Ascending aorta (tissue), 2 donors: ENCODE results near the gene FKBP2. TPM values are rescaled to one million over a fixed set of nuclear protein-coding genes. Genes with fewer than 3 reads are reported as not detected.
A peak's percentile ranks its signal among the peaks of the same experiment; 100 is the strongest.

Experiments
- DNase-seq, 2 donors: peaks; one replicate each; pipeline ENCODE4 v3.0.0-alpha.2; 2019; ENCODE audit warnings: low spot score in 2 of 2
- H3K27ac ChIP-seq, 2 donors: fragments of 200-600 bp; sonication (generic); one replicate each; pipeline ENCODE4 v1.5.1; 2016 to 2017; ENCODE audit warnings: mild to moderate bottlenecking in 1 of 2
- H3K27me3 ChIP-seq: fragments of 200-600 bp; sonication (generic); one replicate; pipeline ENCODE4 v1.5.1; 2017
- H3K36me3 ChIP-seq, 2 donors: fragments of 200-600 bp; sonication (generic); one replicate each; pipeline ENCODE4 v1.5.1; 2016
- H3K4me1 ChIP-seq, 2 donors: fragments of 200-600 bp; sonication (generic); one replicate each; pipeline ENCODE4 v1.5.1; 2016 to 2017; ENCODE audit warnings: mild to moderate bottlenecking in 1 of 2
- H3K4me3 ChIP-seq, 2 donors: fragments of 200-600 bp; sonication (generic); one replicate each; pipeline ENCODE4 v1.5.1; 2016 to 2017; ENCODE audit warnings: mild to moderate bottlenecking in 1 of 2
- H3K9me3 ChIP-seq, 2 donors: fragments of 200-600 bp; sonication (generic); one replicate each; pipeline ENCODE4 v1.5.1; 2016
- intact Hi-C: fragments of 100-400 bp; cut with DNase I; formaldehyde crosslinking; loops from one replicate; pipeline ENCODE4 v1.15.1; 2023
- total RNA-seq: library from RNA; depleted of rRNA; stranded (reverse); fragments of >200 nt; gene quantifications from one replicate; pipeline ENCODE4 v1.1.0, GENCODE V29; 2016
- TF ChIP-seq, protein P1 (sequence below), 3 experiments: fragments of 200-600 bp in 2 of 3; fragments of 450-650 bp in 1 of 3; sonication (generic) in 2 of 3; IDR thresholded peaks; one replicate each; pipeline ENCODE4 v1.5.1; 2016 to 2019; ENCODE audit warnings: antibody characterized with exemption in 3 of 3, mild to moderate bottlenecking in 1 of 3, moderate library complexity in 1 of 3

Gene FKBP2
- total RNA-seq, 1 donor from 2014 or later, result 17.7 TPM

DNA sequence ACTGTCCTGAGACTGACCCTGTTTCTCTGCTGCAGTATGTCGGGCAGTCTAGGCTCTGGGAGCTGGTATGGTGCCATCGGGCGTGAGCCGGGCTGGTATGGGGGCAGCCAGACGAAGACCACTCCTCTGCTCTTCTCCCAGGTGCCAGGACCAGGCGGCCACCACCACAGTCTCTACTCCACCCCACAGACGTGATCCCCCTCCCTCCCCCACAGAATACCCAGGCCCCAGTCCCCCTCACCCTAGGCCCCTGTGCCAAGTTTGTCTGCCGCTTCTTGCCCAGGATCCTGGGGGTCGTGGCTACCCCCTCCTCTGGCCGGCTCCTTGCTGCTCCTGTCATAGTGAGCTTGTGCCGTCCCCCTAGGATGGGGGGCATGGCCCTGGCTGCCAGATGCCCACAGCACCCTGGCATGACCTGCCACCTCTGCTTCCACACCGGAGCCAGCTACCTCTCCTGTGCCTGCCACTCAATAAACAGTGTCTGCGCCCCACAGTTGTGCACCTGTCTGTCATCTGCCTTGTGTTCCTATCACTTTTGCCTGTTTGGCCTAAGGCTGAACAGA, 48.2 kb downstream of the FKBP2 start:
- TF ChIP-seq, protein P1, sequence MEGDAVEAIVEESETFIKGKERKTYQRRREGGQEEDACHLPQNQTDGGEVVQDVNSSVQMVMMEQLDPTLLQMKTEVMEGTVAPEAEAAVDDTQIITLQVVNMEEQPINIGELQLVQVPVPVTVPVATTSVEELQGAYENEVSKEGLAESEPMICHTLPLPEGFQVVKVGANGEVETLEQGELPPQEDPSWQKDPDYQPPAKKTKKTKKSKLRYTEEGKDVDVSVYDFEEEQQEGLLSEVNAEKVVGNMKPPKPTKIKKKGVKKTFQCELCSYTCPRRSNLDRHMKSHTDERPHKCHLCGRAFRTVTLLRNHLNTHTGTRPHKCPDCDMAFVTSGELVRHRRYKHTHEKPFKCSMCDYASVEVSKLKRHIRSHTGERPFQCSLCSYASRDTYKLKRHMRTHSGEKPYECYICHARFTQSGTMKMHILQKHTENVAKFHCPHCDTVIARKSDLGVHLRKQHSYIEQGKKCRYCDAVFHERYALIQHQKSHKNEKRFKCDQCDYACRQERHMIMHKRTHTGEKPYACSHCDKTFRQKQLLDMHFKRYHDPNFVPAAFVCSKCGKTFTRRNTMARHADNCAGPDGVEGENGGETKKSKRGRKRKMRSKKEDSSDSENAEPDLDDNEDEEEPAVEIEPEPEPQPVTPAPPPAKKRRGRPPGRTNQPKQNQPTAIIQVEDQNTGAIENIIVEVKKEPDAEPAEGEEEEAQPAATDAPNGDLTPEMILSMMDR (IDR thresholded peaks at IDR 0.05), result no peak
- Histone ChIP-seq H3K27ac (no peak overlapping the region), H3K4me1 (peaks cover 10 to 17% of the 10 kb centered on the region in 2 donors), H3K4me3 (no peak overlapping the region), H3K36me3 (no peaks in the 10 kb centered on the region), H3K9me3 (no peaks in the 10 kb centered on the region), H3K27me3 (peaks cover 13% of the 10 kb centered on the region)
- intact Hi-C loops, result no loop called here
- DNase-seq, result no peak

DNA sequence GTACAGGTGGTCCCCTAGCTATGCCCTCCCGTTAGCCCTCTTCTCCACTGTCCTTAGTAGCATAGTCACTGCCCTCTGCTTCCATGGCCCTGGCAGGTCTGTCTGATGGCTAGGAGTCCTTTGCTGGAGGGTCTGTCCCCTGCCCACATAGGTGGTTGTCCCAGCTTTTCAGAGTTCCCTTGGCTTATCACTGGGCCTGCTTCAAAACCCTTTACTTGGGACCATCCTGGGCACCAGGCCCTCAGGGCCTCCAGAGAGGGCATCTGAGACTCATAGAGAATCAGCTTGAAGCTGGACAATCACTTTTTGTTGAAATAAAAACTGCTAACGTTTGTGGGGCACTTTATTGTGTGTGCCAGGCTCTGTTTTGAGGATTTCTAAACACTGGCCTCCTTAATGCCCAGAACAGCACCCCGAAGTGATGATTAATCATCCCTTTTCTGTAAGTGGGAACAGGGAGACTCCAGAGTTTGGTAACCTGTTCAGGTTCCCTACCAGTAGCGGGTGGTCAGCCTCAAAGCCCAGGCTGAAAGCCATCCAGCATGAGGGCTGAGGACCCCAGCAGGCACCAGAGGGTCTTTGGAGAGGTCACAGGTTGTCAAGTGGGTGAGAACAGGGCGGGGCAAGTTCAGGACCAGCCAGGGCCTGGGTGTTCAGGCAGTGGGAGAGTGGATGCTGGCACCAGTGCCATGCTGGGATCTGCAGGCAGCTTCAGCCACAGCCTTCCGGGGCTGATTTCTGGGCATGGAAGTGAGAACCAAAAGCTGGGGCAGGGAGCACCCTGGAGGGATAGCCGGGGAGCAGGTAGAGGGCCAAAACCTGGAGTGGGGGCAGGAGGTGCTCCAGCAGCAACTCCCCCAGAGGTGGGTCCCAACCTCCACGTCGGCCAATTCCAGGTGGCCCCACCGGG, 49.7 kb downstream of the FKBP2 start:
- TF ChIP-seq, protein P1 (IDR thresholded peaks at IDR 0.05), result no peak
- Histone ChIP-seq H3K36me3 (no peaks in the 10 kb centered on the region), H3K27me3 (peaks cover 13% of the 10 kb centered on the region), H3K9me3 (no peaks in the 10 kb centered on the region), H3K4me1 (peaks cover 10 to 16% of the 10 kb centered on the region in 2 donors), H3K27ac (no peak overlapping the region), H3K4me3 (no peak overlapping the region)
- intact Hi-C loops, result no loop called here
- DNase-seq, result no peak

DNA sequence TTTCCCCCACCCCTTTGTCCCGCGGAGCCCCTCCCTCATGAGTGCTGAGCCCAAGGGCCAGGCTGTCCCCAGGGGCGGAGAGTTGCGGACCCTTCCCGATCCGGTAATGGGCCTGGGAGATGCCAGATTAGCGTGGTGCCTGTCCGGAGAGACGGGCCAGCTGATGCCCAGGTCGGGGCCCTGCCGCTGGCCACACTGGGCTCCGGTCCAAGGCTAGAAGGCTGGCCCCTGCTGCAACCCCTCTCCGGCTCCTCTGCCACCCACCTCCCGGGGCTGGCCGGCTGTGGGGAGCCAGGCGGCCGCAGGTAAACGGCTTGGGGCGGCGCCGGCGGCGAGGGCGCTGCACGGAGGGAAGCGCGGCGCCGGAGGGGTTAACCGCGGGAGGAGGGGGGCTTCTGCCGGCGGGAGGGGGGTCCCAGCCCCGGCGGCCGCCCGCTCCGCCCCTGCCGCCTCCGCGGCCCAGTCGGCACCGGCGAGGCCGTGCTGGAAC, 50.4 kb downstream of the FKBP2 start, which contains the start of gene KCNK4:
KCNK4 (plus strand) TSS at position 41 of the 490 bp plus-strand sequence. CDS start 1,717 bp downstream, outside the sequence.
- no peak within 1 kb of the TSS for H3K27ac ChIP-seq
- peak within 1 kb of the TSS; percentile 47 to 61 for H3K4me3 ChIP-seq
- no peaks in the 10 kb centered on the region for H3K9me3 ChIP-seq
- peaks cover 13% of the 10 kb centered on the region for H3K27me3 ChIP-seq
- peaks cover 7 to 11% of the 10 kb centered on the region in 2 donors for H3K4me1 ChIP-seq
- TF ChIP-seq, protein P1 (IDR thresholded peaks at IDR 0.05), result no peak
- no peak for DNase-seq
- intact Hi-C loops, result no loop called here
- no peaks in the 10 kb centered on the region for H3K36me3 ChIP-seq

DNA sequence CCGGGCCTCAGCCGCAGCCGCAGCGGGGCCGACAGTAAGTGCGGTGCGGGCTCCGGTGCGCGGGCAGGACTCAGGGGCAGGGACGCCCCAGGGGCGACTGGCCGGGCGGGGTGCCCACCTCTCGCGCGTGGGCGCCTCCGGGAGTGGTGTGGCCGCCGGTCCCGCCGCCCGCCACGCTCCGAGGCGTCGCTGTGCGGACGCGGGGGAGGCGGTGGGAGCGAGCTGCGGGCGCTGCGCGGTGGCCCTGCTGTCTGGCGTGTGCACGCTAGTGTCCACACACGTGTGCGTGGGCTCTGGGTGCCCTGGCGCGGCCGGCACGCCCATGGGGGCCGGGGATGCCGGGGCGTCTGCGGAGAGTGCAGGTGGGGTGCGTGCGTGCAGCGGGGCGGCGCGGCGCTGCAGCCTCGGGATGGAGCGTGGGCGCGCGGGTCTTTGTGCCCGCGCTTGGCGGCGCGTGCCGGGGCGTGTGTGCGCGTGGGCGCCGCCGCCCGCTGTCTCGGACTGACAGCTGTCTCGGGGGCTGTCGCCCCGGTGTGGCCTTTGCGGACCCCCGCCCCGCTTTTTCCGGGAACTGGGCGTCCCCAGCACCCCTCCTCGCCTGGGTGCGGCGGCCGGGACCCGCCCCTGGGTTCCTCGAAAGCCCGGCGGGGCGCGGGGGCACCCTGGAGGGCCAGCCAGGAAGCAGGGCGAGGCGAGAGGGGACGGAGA, 51.0 kb downstream of the FKBP2 start:
- Histone ChIP-seq H3K27ac (no peak overlapping the region), H3K4me3 (peak overlapping the region; percentile 47 to 61), H3K4me1 (peaks cover 7 to 10% of the 10 kb centered on the region in 2 donors), H3K9me3 (no peaks in the 10 kb centered on the region), H3K36me3 (no peaks in the 10 kb centered on the region), H3K27me3 (peaks cover 15% of the 10 kb centered on the region)
- TF ChIP-seq, protein P1 (IDR thresholded peaks at IDR 0.05), result no peak
- no peak for DNase-seq
- intact Hi-C loops, result no loop called here

DNA sequence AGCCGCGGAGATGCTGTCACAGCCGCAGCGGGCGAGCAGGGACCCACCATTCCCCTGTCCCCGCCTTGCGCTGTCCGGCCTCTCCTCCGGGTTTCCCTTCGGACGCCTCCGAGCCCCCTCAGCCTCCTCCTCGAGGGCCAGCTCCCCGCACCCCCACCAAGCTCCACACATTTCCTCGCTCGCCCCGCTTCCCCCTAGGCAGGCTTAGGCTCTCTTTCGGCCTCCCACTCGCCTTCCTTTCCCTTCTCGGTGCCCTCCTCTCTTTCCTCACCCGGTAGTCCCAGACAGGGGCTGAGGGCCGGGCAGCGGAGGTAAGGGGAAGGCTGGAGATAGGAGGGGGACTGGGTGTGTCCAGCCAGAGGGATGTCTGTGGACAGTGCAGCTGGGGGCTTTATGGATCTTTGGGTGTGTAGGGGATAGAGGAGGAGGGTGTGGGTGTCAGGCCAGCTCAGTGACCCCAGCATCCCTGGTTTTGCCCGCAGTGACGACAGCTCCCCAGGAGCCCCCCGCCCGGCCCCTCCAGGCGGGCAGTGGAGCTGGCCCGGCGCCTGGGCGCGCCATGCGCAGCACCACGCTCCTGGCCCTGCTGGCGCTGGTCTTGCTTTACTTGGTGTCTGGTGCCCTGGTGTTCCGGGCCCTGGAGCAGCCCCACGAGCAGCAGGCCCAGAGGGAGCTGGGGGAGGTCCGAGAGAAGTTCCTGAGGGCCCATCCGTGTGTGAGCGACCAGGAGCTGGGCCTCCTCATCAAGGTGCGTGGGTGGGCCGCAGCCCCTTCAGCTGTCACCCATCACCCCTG, 51.8 kb downstream of the FKBP2 start:
- peak overlapping the region; percentile 47 to 61 for H3K4me3 ChIP-seq
- TF ChIP-seq, protein P1 (IDR thresholded peaks at IDR 0.05), result no peak
- no peaks in the 10 kb centered on the region for H3K36me3 ChIP-seq
- no peak overlapping the region for H3K27ac ChIP-seq
- H3K4me1 ChIP-seq, result peaks cover 7 to 10% of the 10 kb centered on the region in 2 donors
- H3K9me3 ChIP-seq, result no peaks in the 10 kb centered on the region
- no peak for DNase-seq
- peaks cover 22% of the 10 kb centered on the region for H3K27me3 ChIP-seq
- intact Hi-C loops, result no loop called here
